Activated T-cell treated with anti-CD3 and anti-CD28 coated beads for 4 hours (primary cell): ENCODE data around the gene DNAH1.
"Not testable (repeated sequence)": the region's sequence is repeated elsewhere in the genome, so short reads cannot be mapped to it uniquely, and the experiment has no call there.

ENCODE experiments used
- DNase-seq: peaks from one replicate; pipeline ENCODE4 v3.0.0-alpha.2; 2020

The DNAH1 gene

DNA sequence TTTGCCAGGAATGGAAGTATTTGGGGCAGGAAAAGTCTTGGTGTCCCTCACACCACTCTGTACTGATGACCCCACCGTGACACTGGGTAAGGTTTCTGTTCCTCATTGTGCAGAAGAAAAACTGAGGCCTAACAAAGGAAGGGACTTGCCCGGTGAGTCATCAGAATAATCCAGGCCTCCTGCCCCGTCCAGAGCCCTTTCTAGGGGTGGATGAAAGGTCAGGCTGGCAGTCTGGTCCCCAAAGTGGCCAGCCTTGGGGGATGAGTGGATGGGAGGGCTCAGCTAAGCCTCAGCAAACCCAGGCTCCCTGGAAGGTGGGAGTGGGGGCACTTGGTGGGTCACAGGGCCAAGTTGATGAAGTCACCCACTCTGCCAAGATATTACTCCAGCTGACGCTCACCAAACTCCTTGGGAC is 2.3 kb upstream of the DNAH1 start:
- no peak for DNase-seq

- no peak for DNase-seq
Measured at GRCh38 chr3:52314489-52314888, 1.6 kb upstream of the DNAH1 start.

DNA sequence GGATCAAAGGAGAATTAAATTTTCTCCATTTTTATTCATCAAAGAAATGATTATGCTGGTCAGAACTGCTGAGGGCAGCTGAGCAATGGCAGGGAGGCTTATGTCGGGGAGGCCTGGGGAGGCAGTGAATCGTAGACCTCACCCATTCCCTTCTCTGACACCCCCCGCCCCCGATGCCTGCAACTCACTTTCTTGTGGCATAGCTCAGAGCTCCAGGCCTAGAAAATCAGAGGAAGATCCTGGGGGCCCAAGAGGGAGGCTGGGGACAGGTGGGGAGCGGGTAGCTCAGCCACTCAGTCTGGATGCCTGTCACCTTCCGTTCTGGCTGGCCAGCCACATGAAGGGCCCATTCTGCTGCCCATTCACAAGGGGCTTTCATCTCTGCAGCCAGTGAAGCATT is 1.1 kb upstream of the DNAH1 start:
- DNase-seq, result no peak

DNA sequence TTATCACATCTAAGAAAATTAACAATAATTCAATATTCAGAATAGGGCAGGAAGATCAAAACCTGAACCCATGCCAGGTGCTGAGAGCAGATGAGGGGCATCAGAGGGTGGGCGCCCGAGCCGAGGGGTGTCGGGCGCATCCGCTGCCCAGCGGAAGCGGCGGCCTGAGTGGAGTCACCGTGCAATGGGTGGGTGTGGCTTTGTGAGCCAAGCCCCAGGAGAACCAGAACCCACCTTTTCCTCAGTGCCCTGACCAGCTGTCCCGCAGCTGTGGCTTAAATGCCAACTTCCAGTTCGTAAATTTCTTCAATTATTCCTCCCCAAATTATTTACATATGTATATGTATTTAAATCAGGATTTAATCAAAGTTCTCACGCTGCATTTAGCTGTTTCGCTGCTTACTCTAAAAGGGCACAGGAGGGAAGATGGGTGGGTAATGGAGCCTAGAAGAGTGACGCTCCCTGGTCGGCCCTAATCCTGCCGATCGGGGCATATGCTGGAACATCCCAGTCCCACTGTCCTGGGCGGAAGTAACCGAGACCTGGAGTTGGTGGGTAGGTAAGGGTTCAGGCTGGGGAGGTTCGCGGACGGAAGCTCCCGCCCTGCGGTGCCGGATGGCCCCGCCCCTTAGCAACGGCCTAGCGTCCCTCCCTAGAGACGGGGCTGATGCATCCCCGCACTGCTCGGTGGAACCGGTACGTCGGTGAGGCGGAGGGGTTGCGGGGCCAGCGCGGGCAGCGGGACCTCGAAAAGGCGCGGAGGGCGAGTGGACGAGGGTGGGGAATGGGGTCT is 1.3 kb downstream of the DNAH1 start:
- peak; percentile 61 for DNase-seq

- no peak for DNase-seq
Measured at GRCh38 chr3:52318186-52318816, 2.2 kb downstream of the DNAH1 start.

- DNase-seq, result no peak
Measured at GRCh38 chr3:52319921-52320595, 3.9 kb downstream of the DNAH1 start.

- DNase-seq, result no peak
Measured at GRCh38 chr3:52321481-52321880, 5.4 kb downstream of the DNAH1 start.

GRCh38 chr3:52322466-52322865 is 6.3 kb downstream of the DNAH1 start:
- DNase-seq, result no peak

DNA sequence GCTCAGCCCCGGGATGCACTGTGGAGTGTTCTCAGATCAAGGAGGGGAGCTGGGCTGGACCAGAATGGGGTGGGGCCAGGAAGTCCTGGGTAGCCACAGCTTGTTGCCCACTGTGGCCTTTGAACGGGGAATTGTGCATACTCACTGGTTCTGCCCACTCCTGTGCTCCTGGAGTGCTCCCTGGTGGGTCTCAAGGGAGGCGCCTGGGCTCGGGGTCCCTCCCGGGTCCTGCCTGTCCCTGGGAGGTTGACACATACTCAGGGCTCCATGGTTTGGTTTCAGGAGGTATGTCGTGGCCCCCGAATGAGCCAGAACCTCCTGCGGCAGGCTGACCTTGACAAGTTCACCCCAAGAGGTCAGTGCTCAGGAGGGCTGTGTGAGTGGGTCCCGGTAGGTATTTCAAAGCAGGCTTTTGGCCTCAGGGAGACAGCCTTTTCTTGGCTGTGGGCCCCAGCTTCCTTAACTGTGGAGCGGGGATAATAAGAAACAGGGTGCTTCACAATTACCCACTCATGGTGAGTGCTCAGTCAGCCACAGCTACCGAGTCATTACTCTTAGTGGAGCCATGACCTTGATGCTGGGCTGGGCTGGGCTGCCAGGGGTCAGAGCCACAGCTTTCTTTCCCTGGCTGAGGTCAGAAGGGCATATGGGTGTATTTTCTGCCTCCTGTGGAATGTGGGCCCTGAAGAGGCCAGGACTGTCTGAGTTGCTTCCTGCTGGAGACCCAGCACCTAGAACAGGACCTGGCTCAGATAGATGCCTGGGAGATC is 7.6 kb downstream of the DNAH1 start:
- no peak for DNase-seq

DNA sequence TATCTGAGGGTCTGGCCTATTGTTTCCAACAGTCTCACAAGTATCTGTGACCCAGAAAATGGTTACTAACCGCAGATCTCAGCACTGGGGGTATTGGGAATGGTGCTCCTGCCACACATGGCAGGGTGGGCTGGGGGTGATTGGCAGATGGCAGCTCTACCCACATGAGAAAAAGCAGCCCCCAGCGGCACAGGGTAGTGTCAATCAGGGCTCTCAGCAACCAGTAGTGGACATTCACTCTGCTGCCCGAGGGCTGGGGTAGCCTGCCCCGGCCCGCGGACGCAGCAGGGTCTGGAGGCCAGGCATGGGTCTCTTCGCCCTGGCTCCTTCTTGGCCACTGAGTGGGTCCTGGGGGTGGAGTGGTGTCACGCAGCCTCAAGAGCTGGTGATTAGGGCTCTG is 8.6 kb downstream of the DNAH1 start:
- DNase-seq, result no peak

DNA sequence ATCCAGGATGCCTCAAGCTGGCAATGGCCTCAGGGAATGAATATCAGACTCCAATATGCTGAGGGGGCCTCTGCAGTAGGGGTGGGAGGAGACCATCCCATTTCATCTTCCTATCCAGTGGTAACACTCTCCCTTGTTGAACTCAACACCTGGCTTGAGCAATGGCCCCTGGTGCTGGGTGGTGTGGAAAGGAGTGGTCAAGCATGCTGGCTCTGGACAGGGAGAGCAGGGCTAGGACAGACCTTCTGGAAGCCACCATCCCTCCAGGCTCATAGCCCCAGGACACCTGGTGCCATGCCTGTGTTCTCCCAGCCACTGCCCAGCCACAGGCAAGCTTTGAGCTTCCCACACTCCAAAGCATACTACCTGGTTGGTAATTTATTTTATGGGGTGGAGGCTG is 9.6 kb downstream of the DNAH1 start:
- no peak for DNase-seq

GRCh38 chr3:52326976-52327375 is 10.9 kb downstream of the DNAH1 start:
- no peak for DNase-seq

GRCh38 chr3:52327486-52328290 is 11.6 kb downstream of the DNAH1 start:
- DNase-seq, result no peak

- DNase-seq, result no peak
Measured at GRCh38 chr3:52328536-52329080, 12.5 kb downstream of the DNAH1 start.

DNA sequence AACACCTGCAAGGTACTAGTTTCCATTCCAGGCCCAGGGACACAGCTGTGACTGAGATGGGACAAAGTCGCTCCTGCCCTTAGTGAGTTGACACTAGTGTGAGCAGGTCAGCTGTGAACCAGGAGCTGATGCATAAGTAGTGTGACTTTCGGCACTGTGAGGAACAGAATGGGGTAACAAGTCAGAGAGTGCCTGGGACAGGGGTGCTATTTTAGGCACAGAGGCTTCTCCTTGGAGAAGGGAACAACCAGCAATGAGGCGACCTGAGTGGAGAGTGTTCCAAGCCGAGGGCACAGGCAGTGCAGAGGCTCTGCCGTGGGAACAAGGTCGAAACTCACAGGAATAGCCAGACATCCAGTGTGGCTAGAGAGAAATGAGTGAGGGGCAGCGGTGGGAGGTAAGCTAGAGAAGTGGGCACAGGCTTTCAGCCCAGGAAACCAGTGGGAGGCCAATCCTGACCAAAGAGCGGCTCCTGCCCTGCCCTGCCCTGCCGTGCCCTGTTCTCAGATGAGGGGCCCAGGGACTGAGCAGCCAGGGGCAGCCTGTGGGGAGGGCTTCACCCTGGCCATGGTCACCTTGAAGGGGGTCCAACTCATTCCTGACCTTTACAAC is 14.2 kb downstream of the DNAH1 start:
- no peak for DNase-seq

DNA sequence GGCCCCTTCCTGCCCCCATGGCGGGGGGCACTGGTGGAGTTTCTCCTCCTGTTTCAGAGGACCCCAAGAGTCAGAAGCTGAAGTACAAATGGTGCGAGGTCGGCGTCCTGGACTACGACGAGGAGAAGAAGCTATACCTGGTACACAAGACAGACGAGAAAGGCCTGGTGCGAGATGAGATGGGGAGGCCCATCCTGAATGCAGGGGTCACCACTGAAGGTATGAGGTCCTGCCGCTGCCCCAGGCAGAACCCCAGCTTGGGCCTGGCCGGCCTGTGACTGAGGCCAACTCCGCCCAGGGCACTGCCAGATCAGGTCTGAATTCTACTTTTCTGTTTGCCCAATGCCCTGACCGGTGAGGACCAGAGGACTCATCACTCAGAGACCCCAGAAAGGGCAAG is 15.0 kb downstream of the DNAH1 start:
- DNase-seq, result no peak

GRCh38 chr3:52331906-52332305 is 15.8 kb downstream of the DNAH1 start:
- DNase-seq, result no peak

DNA sequence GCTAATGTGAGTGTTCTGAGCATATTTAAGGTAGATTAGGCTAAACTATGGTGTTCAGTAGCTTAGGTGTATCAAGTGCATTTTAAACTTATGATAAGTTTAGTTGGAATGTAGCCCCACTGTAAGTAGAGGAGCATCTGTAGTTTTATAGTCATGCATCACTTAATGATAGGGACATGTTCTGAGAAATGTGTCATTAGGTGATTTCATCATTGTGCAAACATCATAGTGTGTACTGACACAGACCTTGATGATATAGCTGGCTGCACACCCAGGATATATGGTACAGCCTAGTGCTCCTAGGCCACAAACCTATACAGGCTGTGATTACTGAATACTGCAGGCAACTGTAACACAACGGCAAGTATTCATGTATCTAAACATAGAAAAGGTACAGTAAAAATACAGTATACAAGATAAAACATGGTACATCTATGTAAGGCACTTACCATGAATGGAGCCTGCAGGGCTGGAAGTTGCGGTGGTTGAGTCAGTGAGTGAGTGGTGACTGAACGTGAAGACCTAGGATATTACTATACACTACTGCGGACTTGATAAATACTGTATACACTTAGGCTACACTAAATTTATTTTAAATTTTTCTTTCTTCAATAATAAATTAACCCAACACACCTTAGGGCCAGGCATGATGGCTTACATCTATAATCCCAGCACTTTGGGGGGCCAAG is 17.9 kb downstream of the DNAH1 start:
- DNase-seq, result no peak

- DNase-seq, result not testable (repeated sequence)
Measured at GRCh38 chr3:52338131-52338530, 22.0 kb downstream of the DNAH1 start.

DNA sequence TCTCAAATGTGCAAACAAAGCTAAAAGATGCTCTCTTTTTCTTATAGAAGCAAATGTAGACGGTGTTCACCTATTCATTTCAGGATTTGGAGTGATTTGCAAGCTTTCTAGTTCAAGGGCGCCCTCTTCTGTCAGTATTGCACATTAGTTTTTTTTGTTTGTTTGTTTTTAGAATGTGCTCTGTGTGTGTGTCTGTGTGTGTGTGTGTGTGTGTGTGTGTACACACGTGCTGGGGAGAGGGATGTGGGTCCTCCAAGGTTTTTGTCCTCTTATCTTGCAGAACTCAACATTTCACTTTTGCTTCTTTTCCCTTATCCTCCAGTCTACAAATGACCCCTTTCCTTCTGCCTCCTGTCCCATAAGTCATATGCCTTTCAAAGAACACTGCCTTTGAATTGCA is 23.5 kb downstream of the DNAH1 start:
- peak; percentile 47 for DNase-seq

DNA sequence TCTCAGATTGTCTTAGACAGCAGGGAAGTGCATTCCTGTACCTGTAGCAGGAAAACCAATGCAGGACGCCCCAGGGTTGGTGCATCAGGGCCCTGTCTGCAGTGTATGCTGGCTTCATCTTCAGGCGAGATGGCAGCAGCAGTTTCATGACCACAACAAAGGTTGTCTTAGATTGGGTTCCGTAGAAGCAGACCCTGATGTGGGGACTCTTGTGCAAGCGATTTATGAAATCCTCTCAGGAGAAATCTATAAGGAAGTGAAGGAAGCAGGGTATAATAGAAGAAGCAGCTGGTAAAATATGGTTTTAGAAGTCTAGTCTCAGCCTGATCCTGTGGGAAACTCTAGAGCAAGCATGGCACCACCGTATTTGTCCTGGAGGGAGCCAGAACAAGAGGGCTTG is 25.0 kb downstream of the DNAH1 start:
- DNase-seq, result no peak
